ENCODE results near the gene HAGHL. TPM values are rescaled to one million over a fixed set of nuclear protein-coding genes. Genes with fewer than 3 reads are reported as not detected.
"Not testable (repeated sequence)": the region's sequence is repeated elsewhere in the genome, so short reads cannot be mapped to it uniquely, and the experiment has no call there.

HAGHL gene
- total and polyA plus RNA-seq, 9 donors = 2.6 to 25.7 (median 3.4) TPM; not detected in 1

DNA sequence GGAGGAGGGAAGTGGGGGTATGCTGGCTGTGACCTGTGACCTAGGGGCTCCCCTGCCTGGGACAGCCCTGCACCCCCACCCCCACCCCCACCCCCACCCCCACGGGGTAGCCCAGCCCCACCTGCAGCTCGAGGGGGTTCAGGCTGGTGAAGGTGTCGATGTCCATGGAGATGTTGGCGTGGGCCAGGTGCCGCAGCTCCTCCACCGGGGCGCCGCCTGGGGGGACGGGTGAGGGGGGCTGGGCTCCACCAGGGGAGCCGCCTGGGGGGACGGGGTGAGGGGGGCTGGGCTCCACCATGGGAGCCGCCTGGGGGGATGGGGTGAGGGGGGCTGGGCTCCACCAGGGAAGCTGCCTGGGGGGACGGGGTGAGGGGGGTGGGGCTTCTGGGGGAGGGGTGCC, 43.5 kb downstream of the HAGHL start:
- Histone ChIP-seq H3K4me3 (no peak overlapping the region), H3K9me3 (no peaks in the 10 kb centered on the region), H3K27ac (no peak overlapping the region), H3K27me3 (no peaks in the 10 kb centered on the region), H3K36me3 (no peaks in the 10 kb centered on the region), H3K4me1 (ENCODE audit: insufficient read depth) (no peaks in the 10 kb centered on the region)
- intact Hi-C loops (cut with DNase I) = no loop called here
- no peak for DNase-seq
- WGBS, 3 donors = 62 to 84% (median 70%) methylated on average over 7 to 13 of the region's 13 CpGs
- TF ChIP-seq POLR2A (IDR thresholded peaks at IDR 0.05) (no peak), EP300 (IDR thresholded peaks at IDR 0.05) (no peak)
- TF ChIP-seq, protein P1, sequence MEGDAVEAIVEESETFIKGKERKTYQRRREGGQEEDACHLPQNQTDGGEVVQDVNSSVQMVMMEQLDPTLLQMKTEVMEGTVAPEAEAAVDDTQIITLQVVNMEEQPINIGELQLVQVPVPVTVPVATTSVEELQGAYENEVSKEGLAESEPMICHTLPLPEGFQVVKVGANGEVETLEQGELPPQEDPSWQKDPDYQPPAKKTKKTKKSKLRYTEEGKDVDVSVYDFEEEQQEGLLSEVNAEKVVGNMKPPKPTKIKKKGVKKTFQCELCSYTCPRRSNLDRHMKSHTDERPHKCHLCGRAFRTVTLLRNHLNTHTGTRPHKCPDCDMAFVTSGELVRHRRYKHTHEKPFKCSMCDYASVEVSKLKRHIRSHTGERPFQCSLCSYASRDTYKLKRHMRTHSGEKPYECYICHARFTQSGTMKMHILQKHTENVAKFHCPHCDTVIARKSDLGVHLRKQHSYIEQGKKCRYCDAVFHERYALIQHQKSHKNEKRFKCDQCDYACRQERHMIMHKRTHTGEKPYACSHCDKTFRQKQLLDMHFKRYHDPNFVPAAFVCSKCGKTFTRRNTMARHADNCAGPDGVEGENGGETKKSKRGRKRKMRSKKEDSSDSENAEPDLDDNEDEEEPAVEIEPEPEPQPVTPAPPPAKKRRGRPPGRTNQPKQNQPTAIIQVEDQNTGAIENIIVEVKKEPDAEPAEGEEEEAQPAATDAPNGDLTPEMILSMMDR (IDR thresholded peaks at IDR 0.05) = no peak

DNA sequence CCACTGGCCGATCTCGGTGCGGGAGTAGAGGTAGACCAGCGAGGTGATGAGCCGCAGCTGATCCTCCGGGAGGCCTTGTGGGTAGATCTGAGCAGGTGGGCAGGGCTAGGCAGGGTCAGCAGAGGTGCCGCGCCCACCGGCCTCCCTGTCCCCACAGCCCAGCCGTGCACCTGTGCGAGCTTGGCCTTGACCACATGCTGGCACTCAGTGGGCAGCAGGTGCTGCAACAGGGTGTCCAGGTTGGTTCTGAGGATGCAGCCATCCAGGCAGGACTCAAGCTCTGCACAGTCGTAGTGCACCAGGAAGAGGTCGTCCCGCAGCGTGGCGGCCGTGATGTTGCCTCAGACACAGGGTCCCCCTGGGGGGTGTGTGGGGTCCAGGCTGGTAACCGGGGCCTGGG, 46.1 kb downstream of the HAGHL start:
- 83 to 84% (median 83%) methylated on average over 18 of the region's 18 CpGs for WGBS, 3 donors
- DNase-seq = no peak
- H3K36me3 ChIP-seq = no peaks in the 10 kb centered on the region

DNA sequence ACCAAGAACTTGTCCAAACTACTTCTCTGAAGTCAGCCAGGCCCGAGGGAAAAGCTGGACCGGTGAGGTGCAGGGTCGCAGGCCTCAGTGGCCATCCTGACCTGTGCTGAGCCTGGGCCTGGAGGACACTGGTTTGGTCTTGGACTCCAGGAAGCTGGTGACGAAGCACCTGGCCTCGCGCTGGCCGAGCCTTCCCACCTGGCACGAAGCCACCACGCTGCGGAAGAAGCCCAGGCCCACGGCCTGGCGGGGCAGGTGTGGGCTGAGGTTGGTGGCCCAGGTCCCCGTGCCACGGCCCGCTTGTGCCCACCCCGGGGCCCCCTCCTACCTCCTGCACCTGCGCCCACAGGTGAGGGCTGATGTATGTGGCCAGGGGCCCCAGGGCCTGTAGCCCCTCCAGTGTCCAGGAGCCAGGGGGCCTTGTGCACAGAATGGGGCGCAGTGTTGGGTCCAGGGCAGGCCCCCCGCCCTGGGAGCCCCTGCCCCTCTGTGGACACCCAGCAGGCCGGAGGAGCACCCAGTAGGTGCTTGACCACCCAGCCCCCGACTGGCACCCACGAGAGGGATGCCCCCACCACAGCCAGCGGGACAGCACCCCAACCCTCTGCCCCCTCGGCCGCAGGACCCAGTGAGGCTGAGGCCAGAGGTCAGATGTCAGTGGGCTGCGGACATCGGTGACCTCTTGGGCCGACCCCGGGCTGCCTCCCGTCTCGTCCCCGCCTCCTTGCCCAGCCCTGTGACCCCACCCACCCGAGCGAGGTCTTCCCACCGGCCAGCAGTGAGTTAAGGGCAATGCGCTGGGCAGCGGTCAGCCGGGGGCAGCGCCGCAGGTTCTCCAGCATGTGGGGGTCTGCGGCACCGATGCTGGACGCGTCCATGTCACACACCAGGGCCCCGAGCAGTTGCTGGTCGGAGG, 47.4 kb downstream of the HAGHL start:
- H3K4me3 ChIP-seq = no peak overlapping the region
- no peaks in the 10 kb centered on the region for H3K36me3 ChIP-seq
- no peak overlapping the region for H3K27ac ChIP-seq
- no peaks in the 10 kb centered on the region for H3K9me3 ChIP-seq
- H3K27me3 ChIP-seq = no peaks in the 10 kb centered on the region
- H3K4me1 ChIP-seq (ENCODE audit: insufficient read depth) = no peaks in the 10 kb centered on the region
- WGBS, 3 donors = 62 to 83% (median 64%) methylated on average over 14 to 46 of the region's 46 CpGs
- intact Hi-C loops (cut with DNase I) = no loop called here
- no peak for DNase-seq
- TF ChIP-seq POLR2A (IDR thresholded peaks at IDR 0.05) (no peak), EP300 (IDR thresholded peaks at IDR 0.05) (no peak)
- TF ChIP-seq, protein P1 (IDR thresholded peaks at IDR 0.05) = no peak

More for the DNA sequence above, 46.1 kb downstream of the HAGHL start:
- intact Hi-C loops (cut with DNase I) = no loop called here
- Histone ChIP-seq H3K9me3 (no peaks in the 10 kb centered on the region), H3K4me1 (ENCODE audit: insufficient read depth) (no peaks in the 10 kb centered on the region), H3K27me3 (no peaks in the 10 kb centered on the region), H3K27ac (no peak overlapping the region), H3K4me3 (no peak overlapping the region)
- TF ChIP-seq POLR2A (IDR thresholded peaks at IDR 0.05) = no peak
- no peak for TF ChIP-seq EP300 (IDR thresholded peaks at IDR 0.05)
- TF ChIP-seq, protein P1 (IDR thresholded peaks at IDR 0.05) = no peak

DNA sequence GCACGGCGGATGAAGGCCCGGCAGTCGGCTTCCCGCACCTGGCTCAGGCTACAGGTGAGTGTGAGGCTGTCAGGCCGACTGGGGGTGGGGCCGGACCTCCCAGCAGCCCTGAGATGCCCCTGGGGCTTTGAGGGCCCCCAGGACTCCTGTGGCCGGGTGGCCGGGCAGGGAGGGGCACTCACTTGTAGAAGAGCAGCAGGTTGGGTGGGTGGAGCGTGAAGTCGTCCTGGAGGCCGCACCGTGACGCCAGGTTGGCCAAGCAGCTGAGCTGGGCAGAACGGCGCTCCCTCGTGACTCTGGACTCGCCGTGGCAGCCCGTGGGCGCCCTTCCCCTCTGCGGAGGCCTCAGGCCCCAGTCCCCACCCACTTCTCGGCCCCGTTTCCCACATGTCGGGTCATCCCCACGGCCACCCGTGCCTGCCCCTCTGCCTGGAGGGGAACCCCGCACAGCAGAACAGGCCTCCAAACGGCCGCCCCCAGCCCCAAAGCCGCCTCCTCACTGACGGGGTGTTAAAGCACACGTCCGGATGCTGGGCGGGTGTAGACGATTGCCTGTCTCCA, 48.4 kb downstream of the HAGHL start:
- intact Hi-C loops (cut with DNase I) = no loop called here
- Histone ChIP-seq H3K9me3 (no peaks in the 10 kb centered on the region), H3K27ac (no peak overlapping the region), H3K4me3 (no peak overlapping the region), H3K36me3 (no peaks in the 10 kb centered on the region), H3K27me3 (no peaks in the 10 kb centered on the region), H3K4me1 (ENCODE audit: insufficient read depth) (no peaks in the 10 kb centered on the region)
- 67 to 73% (median 70%) methylated on average over 36 of the region's 36 CpGs for WGBS, 3 donors
- DNase-seq = no peak
- TF ChIP-seq EP300 (IDR thresholded peaks at IDR 0.05) (no peak), POLR2A (IDR thresholded peaks at IDR 0.05) (no peak)
- TF ChIP-seq, protein P1 (IDR thresholded peaks at IDR 0.05) = no peak

DNA sequence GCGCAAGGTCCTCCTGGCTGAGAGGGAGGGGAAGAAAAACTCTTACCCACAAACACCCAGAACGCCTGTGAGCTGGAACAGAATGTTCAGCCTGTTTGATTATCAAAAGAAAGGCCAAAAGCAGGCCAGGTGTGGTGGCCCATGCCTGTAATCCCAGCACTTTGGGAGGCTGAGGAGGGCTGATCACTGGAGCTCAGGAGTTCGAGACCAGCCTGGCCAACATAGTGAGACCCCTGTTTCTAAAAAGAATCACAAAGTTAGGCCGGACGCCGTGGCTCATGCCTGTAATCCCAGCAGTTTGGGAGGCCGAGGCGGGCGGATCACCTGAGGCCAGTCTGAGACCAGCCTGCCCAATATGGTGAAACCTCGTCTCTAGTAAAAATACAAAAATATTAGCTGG, 49.4 kb downstream of the HAGHL start:
- H3K9me3 ChIP-seq; intact Hi-C loops (cut with DNase I); DNase-seq; H3K27me3 ChIP-seq; H3K4me3 ChIP-seq; H3K4me1 ChIP-seq (ENCODE audit: insufficient read depth); H3K27ac ChIP-seq; H3K36me3 ChIP-seq: not testable (repeated sequence)
- WGBS, 3 donors = 87 to 91% (median 88%) methylated on average over 10 of the region's 10 CpGs
